Activated naive CD8-positive, alpha-beta T cell treated with anti-CD3 and anti-CD28 coated beads for 36 hours (primary cell): ENCODE data around the gene MPG. TPM values are rescaled to one million over a fixed set of nuclear protein-coding genes. Genes with fewer than 3 reads are reported as not detected.

Experiments used
- DNase-seq: peaks from one replicate; pipeline ENCODE4 v3.0.0; 2021
- H3K27ac Mint-ChIP-seq: one replicate; pipeline ENCODE4 v1.8.0; 2022; ENCODE audit warnings: mild to moderate bottlenecking, moderate library complexity, mixed read lengths
- H3K27me3 Mint-ChIP-seq: one replicate; pipeline ENCODE4 v1.8.0; 2022; ENCODE audit warnings: mild to moderate bottlenecking, mixed read lengths
- H3K36me3 Mint-ChIP-seq: one replicate; pipeline ENCODE4 v1.8.0; 2021; ENCODE audit warnings: mild to moderate bottlenecking, mixed read lengths
- H3K4me1 Mint-ChIP-seq: one replicate; pipeline ENCODE4 v1.8.0; 2021; ENCODE audit warnings: mixed read lengths
- H3K4me3 Mint-ChIP-seq: one replicate; pipeline ENCODE4 v1.8.0; 2022; ENCODE audit warnings: mild to moderate bottlenecking, moderate library complexity, mixed read lengths
- H3K9me3 Mint-ChIP-seq: one replicate; pipeline ENCODE4 v1.8.0; 2022; ENCODE audit warnings: mixed read lengths
- total RNA-seq, 2 experiments: library from RNA; stranded (reverse); gene quantifications; one replicate each; pipeline ENCODE4 v1.2.3, GENCODE V29; 2021

Gene MPG
- total RNA-seq, 2 experiments from 2014 or later = 51.6 to 56.7 TPM

- no peak for DNase-seq
- Mint-ChIP-seq H3K27me3 (no peaks in the 10 kb centered on the region), H3K36me3 (peaks cover 5% of the 10 kb centered on the region), H3K9me3 (no peaks in the 10 kb centered on the region), H3K27ac (no peak overlapping the region), H3K4me1 (peaks cover 2% of the 10 kb centered on the region), H3K4me3 (no peak overlapping the region)
Observed at GRCh38 chr16:59440-60059, 18.5 kb upstream of the MPG start.

- Mint-ChIP-seq H3K36me3 (peaks cover 5% of the 10 kb centered on the region), H3K27me3 (no peaks in the 10 kb centered on the region), H3K4me3 (no peak overlapping the region), H3K9me3 (no peaks in the 10 kb centered on the region), H3K27ac (no peak overlapping the region), H3K4me1 (peaks cover 2% of the 10 kb centered on the region)
- DNase-seq = no peak
Observed at GRCh38 chr16:60166-60565, 17.9 kb upstream of the MPG start.

DNA sequence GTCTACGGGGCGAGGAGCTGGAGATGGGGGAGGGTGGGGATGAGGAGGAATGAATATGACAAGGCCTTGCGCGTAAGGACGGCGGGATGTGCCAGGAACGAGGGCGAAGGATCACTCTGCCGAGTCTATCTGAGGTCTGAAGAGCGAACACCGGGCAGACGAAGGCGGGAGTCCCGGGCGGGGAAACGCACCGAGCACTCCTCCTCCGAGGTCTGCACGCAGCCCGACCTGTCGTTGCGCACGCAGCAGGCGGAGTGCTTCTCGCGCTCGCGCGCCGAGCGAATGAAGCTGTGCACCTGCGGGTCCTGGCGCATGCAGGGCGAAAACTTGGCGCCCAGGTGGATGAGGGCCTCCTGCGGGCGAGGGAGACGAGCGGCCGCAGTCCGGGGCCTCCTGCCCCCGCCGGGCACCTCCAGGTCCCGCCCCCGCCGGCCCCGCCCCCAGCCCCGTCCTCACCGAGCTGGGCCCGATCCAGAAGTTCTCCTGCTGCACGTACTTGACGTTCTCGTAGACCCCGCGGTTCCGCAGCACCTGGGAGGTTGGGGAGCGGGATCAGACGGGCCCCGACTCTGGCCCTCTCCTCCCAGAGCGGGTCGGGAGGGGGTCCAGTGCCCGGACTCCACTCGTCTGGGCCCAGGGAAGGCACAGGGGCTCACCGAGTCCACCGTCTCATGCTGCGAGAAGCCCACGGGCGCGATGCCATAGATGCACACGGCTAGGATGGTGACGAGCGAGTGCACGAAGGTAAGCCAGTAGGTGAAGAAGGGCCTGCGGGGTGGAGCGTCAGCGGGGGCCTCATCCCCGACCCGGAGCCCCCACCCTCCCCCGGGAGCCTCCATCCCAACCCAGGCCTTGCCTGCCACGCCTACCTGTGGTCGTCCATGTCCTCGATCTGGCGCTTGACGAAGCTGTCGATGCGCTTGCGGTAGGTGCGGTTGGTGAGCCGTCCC is 16.8 kb upstream of the MPG start:
- Mint-ChIP-seq H3K9me3 (no peaks in the 10 kb centered on the region), H3K4me3 (no peak overlapping the region), H3K27ac (no peak overlapping the region), H3K27me3 (no peaks in the 10 kb centered on the region), H3K4me1 (peaks cover 1% of the 10 kb centered on the region), H3K36me3 (peaks cover 5% of the 10 kb centered on the region)
- no peak for DNase-seq

GRCh38 chr16:61879-62281 is 16.1 kb upstream of the MPG start:
- no peak overlapping the region for H3K27ac Mint-ChIP-seq
- no peaks in the 10 kb centered on the region for H3K27me3 Mint-ChIP-seq
- no peak overlapping the region for H3K4me3 Mint-ChIP-seq
- peaks cover 1% of the 10 kb centered on the region for H3K4me1 Mint-ChIP-seq
- no peak for DNase-seq
- no peaks in the 10 kb centered on the region for H3K9me3 Mint-ChIP-seq
- peaks cover 5% of the 10 kb centered on the region for H3K36me3 Mint-ChIP-seq

- no peak overlapping the region for H3K4me3 Mint-ChIP-seq
- H3K4me1 Mint-ChIP-seq = peaks cover 1% of the 10 kb centered on the region
- no peak for DNase-seq
- peaks cover 4% of the 10 kb centered on the region for H3K36me3 Mint-ChIP-seq
- H3K27me3 Mint-ChIP-seq = no peaks in the 10 kb centered on the region
- no peaks in the 10 kb centered on the region for H3K9me3 Mint-ChIP-seq
- no peak overlapping the region for H3K27ac Mint-ChIP-seq
Observed at GRCh38 chr16:62283-62967, 15.6 kb upstream of the MPG start.

- Mint-ChIP-seq H3K4me1 (peaks cover 1% of the 10 kb centered on the region), H3K27ac (no peak overlapping the region), H3K9me3 (no peaks in the 10 kb centered on the region), H3K27me3 (no peaks in the 10 kb centered on the region), H3K4me3 (no peak overlapping the region), H3K36me3 (peaks cover under 1% of the 10 kb centered on the region)
- DNase-seq = no peak
Observed at GRCh38 chr16:62968-63391, 15.0 kb upstream of the MPG start.

GRCh38 chr16:63466-63865 is 14.6 kb upstream of the MPG start:
- Mint-ChIP-seq H3K27me3 (no peaks in the 10 kb centered on the region), H3K36me3 (no peaks in the 10 kb centered on the region), H3K4me3 (no peak overlapping the region), H3K27ac (no peak overlapping the region), H3K4me1 (peaks cover 1% of the 10 kb centered on the region), H3K9me3 (no peaks in the 10 kb centered on the region)
- no peak for DNase-seq

- Mint-ChIP-seq H3K27ac (no peak overlapping the region), H3K36me3 (no peaks in the 10 kb centered on the region), H3K27me3 (peaks cover under 1% of the 10 kb centered on the region), H3K4me3 (no peak overlapping the region), H3K4me1 (peaks cover 1% of the 10 kb centered on the region), H3K9me3 (no peaks in the 10 kb centered on the region)
- DNase-seq = no peak
Observed at GRCh38 chr16:63998-64913, 13.8 kb upstream of the MPG start.

DNA sequence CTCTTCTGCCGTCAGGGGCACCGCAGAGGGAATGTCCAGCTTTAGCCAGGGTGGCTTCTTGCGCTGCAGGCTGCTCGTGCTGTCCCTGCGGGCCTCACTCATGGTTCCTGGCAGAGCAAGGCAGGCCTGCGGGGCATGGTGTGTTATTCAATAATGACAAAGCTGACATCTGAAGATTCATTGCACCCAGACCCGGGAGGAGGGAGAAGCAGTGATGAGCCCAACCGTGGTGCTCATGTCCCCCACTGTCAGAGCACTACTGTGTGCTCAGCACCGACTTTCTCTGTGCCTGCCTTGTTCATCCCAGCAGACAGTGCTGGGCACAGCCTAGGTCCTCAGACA is 13.1 kb upstream of the MPG start:
- H3K27ac Mint-ChIP-seq = no peak overlapping the region
- DNase-seq = no peak
- peaks cover 4% of the 10 kb centered on the region for H3K27me3 Mint-ChIP-seq
- no peaks in the 10 kb centered on the region for H3K36me3 Mint-ChIP-seq
- H3K9me3 Mint-ChIP-seq = no peaks in the 10 kb centered on the region
- H3K4me3 Mint-ChIP-seq = no peak overlapping the region
- H3K4me1 Mint-ChIP-seq = peaks cover 1% of the 10 kb centered on the region

DNA sequence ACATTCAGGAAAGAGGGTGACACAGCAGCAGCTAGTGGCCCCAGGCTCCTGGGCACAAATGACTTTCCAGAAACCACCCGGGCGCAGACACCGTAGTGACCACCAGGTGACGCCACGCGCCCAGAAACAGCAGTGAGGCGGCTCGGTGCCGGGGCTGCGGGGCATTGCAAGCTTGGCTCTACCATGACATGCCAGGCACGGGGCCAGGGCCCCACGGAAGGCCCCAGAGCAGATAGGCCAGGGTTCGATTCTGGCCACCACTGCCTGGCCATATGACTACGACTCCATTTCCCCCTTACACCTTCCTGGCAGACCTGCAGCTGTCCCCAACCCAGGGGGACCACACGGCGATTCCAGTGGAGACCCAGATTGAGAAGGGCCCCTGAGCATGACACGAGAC is 12.3 kb upstream of the MPG start:
- no peak overlapping the region for H3K4me3 Mint-ChIP-seq
- H3K36me3 Mint-ChIP-seq = no peaks in the 10 kb centered on the region
- H3K4me1 Mint-ChIP-seq = peaks cover 1% of the 10 kb centered on the region
- no peak overlapping the region for H3K27ac Mint-ChIP-seq
- no peaks in the 10 kb centered on the region for H3K9me3 Mint-ChIP-seq
- peaks cover 6% of the 10 kb centered on the region for H3K27me3 Mint-ChIP-seq
- DNase-seq = peak; percentile 86

GRCh38 chr16:66309-67182 is 11.5 kb upstream of the MPG start:
- Mint-ChIP-seq H3K4me3 (no peak overlapping the region), H3K27ac (no peak overlapping the region), H3K36me3 (no peaks in the 10 kb centered on the region), H3K27me3 (peaks cover 12% of the 10 kb centered on the region), H3K4me1 (peaks cover 1% of the 10 kb centered on the region), H3K9me3 (no peaks in the 10 kb centered on the region)
- DNase-seq = no peak

- H3K4me3 Mint-ChIP-seq = no peak overlapping the region
- peaks cover 15% of the 10 kb centered on the region for H3K27me3 Mint-ChIP-seq
- DNase-seq = no peak
- no peak overlapping the region for H3K27ac Mint-ChIP-seq
- no peaks in the 10 kb centered on the region for H3K9me3 Mint-ChIP-seq
- peaks cover 1% of the 10 kb centered on the region for H3K4me1 Mint-ChIP-seq
- no peaks in the 10 kb centered on the region for H3K36me3 Mint-ChIP-seq
Observed at GRCh38 chr16:67183-67791, 10.7 kb upstream of the MPG start.

GRCh38 chr16:67884-68789 is 9.9 kb upstream of the MPG start:
- Mint-ChIP-seq H3K9me3 (no peaks in the 10 kb centered on the region), H3K4me1 (peaks cover 4% of the 10 kb centered on the region), H3K27me3 (peaks cover 21% of the 10 kb centered on the region), H3K36me3 (no peaks in the 10 kb centered on the region), H3K27ac (no peak overlapping the region), H3K4me3 (no peak overlapping the region)
- DNase-seq = no peak
